ENCODE data around the gene AFAP1L1.

DNA sequence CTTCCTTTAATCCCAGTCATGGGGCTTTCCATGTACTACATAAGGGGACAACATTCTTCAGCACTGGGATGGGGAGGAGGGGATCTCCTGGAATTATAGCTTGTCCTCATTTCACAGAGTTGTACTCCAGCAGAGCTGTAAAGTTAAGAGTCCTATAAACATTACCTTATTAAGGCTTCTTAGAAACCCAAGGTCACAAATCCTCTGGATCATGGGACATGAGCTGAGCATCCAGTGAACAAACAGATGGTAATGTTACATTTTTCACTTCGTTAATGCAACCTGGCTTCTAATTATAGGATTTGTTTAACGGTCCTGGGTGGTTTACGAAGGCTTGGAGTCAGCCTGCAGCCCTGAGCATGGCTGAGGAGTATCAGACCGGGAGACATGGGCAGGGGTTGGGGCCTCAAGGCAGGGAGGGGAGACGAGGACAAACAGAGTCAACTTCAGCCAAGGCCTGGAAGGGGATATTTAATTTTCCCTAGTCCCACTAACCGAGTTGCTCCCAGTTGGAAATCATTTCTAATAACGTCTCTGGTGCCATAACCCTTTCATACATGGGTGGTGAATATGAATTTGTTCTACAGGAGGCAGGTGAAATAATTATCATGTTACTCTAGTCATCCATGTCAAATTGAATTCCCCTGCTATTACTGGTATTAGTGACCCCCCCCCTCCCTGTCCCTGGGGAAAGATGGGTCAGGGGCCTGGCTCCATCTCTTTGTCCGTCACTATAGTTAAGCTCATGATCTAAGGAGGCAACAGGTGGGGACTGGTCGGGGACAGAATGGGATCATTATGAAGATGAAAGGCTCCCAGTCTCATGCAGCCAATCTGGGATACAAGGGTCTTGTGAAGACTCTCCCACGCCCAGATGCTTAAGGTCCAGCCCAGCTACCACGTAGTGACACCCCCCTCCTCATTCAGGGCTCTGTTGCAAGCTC, 118.2 kb downstream of the AFAP1L1 start:
- TF ChIP-seq, protein P1, sequence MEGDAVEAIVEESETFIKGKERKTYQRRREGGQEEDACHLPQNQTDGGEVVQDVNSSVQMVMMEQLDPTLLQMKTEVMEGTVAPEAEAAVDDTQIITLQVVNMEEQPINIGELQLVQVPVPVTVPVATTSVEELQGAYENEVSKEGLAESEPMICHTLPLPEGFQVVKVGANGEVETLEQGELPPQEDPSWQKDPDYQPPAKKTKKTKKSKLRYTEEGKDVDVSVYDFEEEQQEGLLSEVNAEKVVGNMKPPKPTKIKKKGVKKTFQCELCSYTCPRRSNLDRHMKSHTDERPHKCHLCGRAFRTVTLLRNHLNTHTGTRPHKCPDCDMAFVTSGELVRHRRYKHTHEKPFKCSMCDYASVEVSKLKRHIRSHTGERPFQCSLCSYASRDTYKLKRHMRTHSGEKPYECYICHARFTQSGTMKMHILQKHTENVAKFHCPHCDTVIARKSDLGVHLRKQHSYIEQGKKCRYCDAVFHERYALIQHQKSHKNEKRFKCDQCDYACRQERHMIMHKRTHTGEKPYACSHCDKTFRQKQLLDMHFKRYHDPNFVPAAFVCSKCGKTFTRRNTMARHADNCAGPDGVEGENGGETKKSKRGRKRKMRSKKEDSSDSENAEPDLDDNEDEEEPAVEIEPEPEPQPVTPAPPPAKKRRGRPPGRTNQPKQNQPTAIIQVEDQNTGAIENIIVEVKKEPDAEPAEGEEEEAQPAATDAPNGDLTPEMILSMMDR (IDR thresholded peaks at IDR 0.05): no peak
- TF ChIP-seq POLR2AphosphoS5 (IDR thresholded peaks at IDR 0.05): no peak
- TF ChIP-seq POLR2A (IDR thresholded peaks at IDR 0.05): no peak
- TF ChIP-seq EP300 (IDR thresholded peaks at IDR 0.05): peak; percentile 20
